CD14-positive monocyte (primary cell): ENCODE measurements around the gene CTNNA3. TPM values are rescaled to one million over a fixed set of nuclear protein-coding genes. Genes with fewer than 3 reads are reported as not detected.
"Not testable (repeated sequence)": the region's sequence is repeated elsewhere in the genome, so short reads cannot be mapped to it uniquely, and the experiment has no call there.

ENCODE experiments used
- DNase-seq, 3 donors: peaks; one replicate each; pipeline ENCODE4 v3.0.0-alpha.2; 2011 to 2022
- H2AFZ ChIP-seq: 2 replicates; pipeline ENCODE4 v1.6.0; 2012; ENCODE audit warnings: mild to moderate bottlenecking, low read depth, low read length, inconsistent platforms; ENCODE audit not compliant: insufficient read depth, poor library complexity, severe bottlenecking
- H3K27ac ChIP-seq, 2 donors: 1 replicate in 1 of 2; 2 replicates in 1 of 2; pipeline ENCODE4 v1.5.1; 2012 to 2013; ENCODE audit warnings: low read length in 2 of 2, control low read depth in 1 of 2, inconsistent platforms in 1 of 2, low read depth in 1 of 2, mild to moderate bottlenecking in 1 of 2
- H3K27me3 ChIP-seq, 2 donors: one replicate each; pipeline versions ENCODE4 v1.6.0 to v1.6.1; 2011 to 2013; ENCODE audit warnings: low read length in 2 of 2; ENCODE audit not compliant: control insufficient read depth in 2 of 2, insufficient read depth in 2 of 2
- H3K36me3 ChIP-seq, 2 donors: replicated peaks in 1 of 2; 1 replicate in 1 of 2; 2 replicates in 1 of 2; pipeline versions ENCODE4 v1.5.1 to v1.6.1; 2012 to 2013; ENCODE audit warnings: low read length in 2 of 2, control low read depth in 1 of 2, inconsistent platforms in 1 of 2, mild to moderate bottlenecking in 1 of 2; ENCODE audit not compliant: insufficient read depth in 2 of 2, control insufficient read depth in 1 of 2
- H3K4me1 ChIP-seq, 2 donors: 1 replicate in 1 of 2; 2 replicates in 1 of 2; pipeline versions ENCODE4 v1.5.1 to v1.6.1; 2012 to 2013; ENCODE audit warnings: low read length in 2 of 2, control low read depth in 1 of 2, inconsistent platforms in 1 of 2, mild to moderate bottlenecking in 1 of 2, moderate library complexity in 1 of 2; ENCODE audit not compliant: insufficient read depth in 2 of 2, control insufficient read depth in 1 of 2
- H3K4me2 ChIP-seq: replicated peaks from 2 replicates; pipeline ENCODE3; 2012; ENCODE audit warnings: low read length, moderate library complexity, mild to moderate bottlenecking; ENCODE audit not compliant: poor library complexity, severe bottlenecking; ENCODE audit errors: extremely low read depth
- H3K4me3 ChIP-seq, 3 experiments: fragments of 200-600 bp in 1 of 3; sonication (generic) in 1 of 3; replicated peaks in 1 of 3; 1 replicate in 2 of 3; 2 replicates in 1 of 3; pipeline ENCODE4 v1.5.1; 2011 to 2013; ENCODE audit warnings: low read length in 3 of 3, mild to moderate bottlenecking in 3 of 3, control low read depth in 2 of 3, low read depth in 2 of 3, inconsistent platforms in 1 of 3, moderate library complexity in 1 of 3
- H3K79me2 ChIP-seq: 2 replicates; pipeline ENCODE4 v1.6.0; 2012; ENCODE audit warnings: mild to moderate bottlenecking, control low read depth, inconsistent platforms, low read length, moderate library complexity; ENCODE audit not compliant: insufficient read depth
- H3K9ac ChIP-seq: 2 replicates; pipeline ENCODE4 v1.6.0; 2017; ENCODE audit warnings: low read length, mild to moderate bottlenecking; ENCODE audit not compliant: insufficient read depth, poor library complexity, severe bottlenecking
- H3K9me3 ChIP-seq, 2 donors: replicated peaks in 1 of 2; 1 replicate in 1 of 2; 2 replicates in 1 of 2; pipeline versions ENCODE4 v1.5.1 to v1.6.1; 2012 to 2013; ENCODE audit warnings: low read length in 2 of 2, control low read depth in 1 of 2; ENCODE audit not compliant: control insufficient read depth in 1 of 2, insufficient read depth in 1 of 2
- H4K20me1 ChIP-seq: 2 replicates; pipeline ENCODE4 v1.6.0; 2012; ENCODE audit warnings: mild to moderate bottlenecking, low read length, control low read depth, moderate library complexity; ENCODE audit not compliant: insufficient read depth
- H3K27ac Mint-ChIP-seq, 7 donors: one replicate each; pipeline ENCODE4 v1.8.0; 2020; ENCODE audit warnings: mild to moderate bottlenecking in 7 of 7, mixed read lengths in 7 of 7, moderate library complexity in 6 of 7, inconsistent platforms in 2 of 7
- H3K27me3 Mint-ChIP-seq, 3 donors: one replicate each; pipeline ENCODE4 v1.8.0; 2021 to 2022; ENCODE audit warnings: low read depth in 3 of 3, mild to moderate bottlenecking in 3 of 3, mixed read lengths in 3 of 3, moderate library complexity in 3 of 3, inconsistent platforms in 1 of 3
- H3K36me3 Mint-ChIP-seq, 2 donors: one replicate each; pipeline ENCODE4 v1.8.0; 2020; ENCODE audit warnings: mixed read lengths in 2 of 2, inconsistent platforms in 1 of 2, mild to moderate bottlenecking in 1 of 2
- H3K4me1 Mint-ChIP-seq: one replicate; pipeline ENCODE4 v1.8.0; 2020; ENCODE audit warnings: mild to moderate bottlenecking, mixed read lengths
- H3K4me3 Mint-ChIP-seq, 2 donors: one replicate each; pipeline ENCODE4 v1.8.0; 2020; ENCODE audit warnings: mild to moderate bottlenecking in 2 of 2, mixed read lengths in 2 of 2, moderate library complexity in 1 of 2
- H3K9me3 Mint-ChIP-seq, 7 donors: one replicate each; pipeline ENCODE4 v1.8.0; 2020 to 2022; ENCODE audit warnings: mixed read lengths in 7 of 7, mild to moderate bottlenecking in 6 of 7, moderate library complexity in 6 of 7, inconsistent platforms in 2 of 7
- CTCF ChIP-seq: fragments of 200-600 bp; IDR thresholded peaks from one replicate; pipeline ENCODE4 v1.8.0; 2022; ENCODE audit warnings: antibody characterized with exemption, mild to moderate bottlenecking
- WGBS: methylation state at CpG from one replicate; pipeline ENCODE4 v1.1.5; 2013; ENCODE audit warnings: missing lambda C conversion rate; ENCODE audit not compliant: insufficient coverage; 5-methylcytosine and 5-hydroxymethylcytosine counted together
- intact Hi-C, 2 donors: fragments of 100-400 bp; cut with micrococcal nuclease; formaldehyde crosslinking; loops; one replicate each; pipeline versions ENCODE4 v1.15.0 to v1.15.1; 2023
- polyA plus RNA-seq, 3 donors: library from polyadenylated mRNA; depleted of rRNA in 1 of 3; unstranded in 2 of 3; stranded (reverse) in 1 of 3; fragments of 300-500 nt in 2 of 3; fragments of >200 nt in 1 of 3; fragmentation: Illumina TruSeq in 2 of 3; gene quantifications; 1 replicate in 2 of 3; 2 replicates in 1 of 3; pipeline ENCODE4 v1.2.3, GENCODE V29; 2012 to 2021

Gene CTNNA3
- polyA plus RNA-seq, 3 donors, result not detected

GRCh38 chr10:67239864-67240497 is 456.0 kb downstream of the CTNNA3 start:
- no peak overlapping the region for H3K27ac Mint-ChIP-seq
- WGBS, result 86% methylated on average over 1 of the region's 2 CpGs
- Histone ChIP-seq H2AFZ (no peak overlapping the region), H3K27ac (no peak overlapping the region), H3K9ac (no peak overlapping the region), H3K4me3 (no peak overlapping the region), H3K36me3 (no peaks in the 10 kb centered on the region), H3K27me3 (no peaks in the 10 kb centered on the region), H3K4me2 (no peak overlapping the region), H3K4me1 (no peaks in the 10 kb centered on the region), H4K20me1 (no peaks in the 10 kb centered on the region), H3K9me3 (peaks cover 0 to 1% of the 10 kb centered on the region in 2 donors), H3K79me2 (no peaks in the 10 kb centered on the region)
- H3K4me3 Mint-ChIP-seq, result no peak overlapping the region
- H3K9me3 Mint-ChIP-seq, result peaks cover 0 to 3% (median 0%) of the 10 kb centered on the region in 7 donors
- no peak for DNase-seq
- intact Hi-C loops, result no loop called here
- peaks cover 0 to 1% (median 0%) of the 10 kb centered on the region in 3 donors for H3K27me3 Mint-ChIP-seq
- H3K4me1 Mint-ChIP-seq, result no peaks in the 10 kb centered on the region
- TF ChIP-seq CTCF, result no peak
- no peaks in the 10 kb centered on the region for H3K36me3 Mint-ChIP-seq

- DNase-seq, H3K27ac Mint-ChIP-seq, H3K4me1 ChIP-seq, H3K4me2 ChIP-seq, H3K4me1 Mint-ChIP-seq, H3K9me3 ChIP-seq, H4K20me1 ChIP-seq, H3K27ac ChIP-seq, intact Hi-C loops, H3K79me2 ChIP-seq, H2AFZ ChIP-seq, H3K36me3 Mint-ChIP-seq, H3K27me3 Mint-ChIP-seq, H3K4me3 Mint-ChIP-seq, H3K9ac ChIP-seq, H3K4me3 ChIP-seq, H3K36me3 ChIP-seq, H3K27me3 ChIP-seq: not testable (repeated sequence)
- peaks cover 0 to 16% (median 11%) of the 10 kb centered on the region in 7 donors for H3K9me3 Mint-ChIP-seq
- 24% methylated on average over 10 of the region's 29 CpGs for WGBS
Measured at GRCh38 chr10:67230680-67231500, 465.1 kb downstream of the CTNNA3 start.
